GM12875 (cell line): ENCODE results near the gene ANKLE1.
A peak's percentile ranks its signal among the peaks of the same experiment; 100 is the strongest.

ENCODE experiments used
- H3K4me3 ChIP-seq: one replicate; pipeline ENCODE4 v1.5.1; 2011; ENCODE audit warnings: low read depth, low read length, control low read depth
- TF ChIP-seq, protein P1 (sequence below): IDR thresholded peaks from 2 replicates; pipeline ENCODE4 v1.5.1; 2011; ENCODE audit warnings: low read depth, mild to moderate bottlenecking, control low read depth, inconsistent platforms, low read length, moderate library complexity, borderline replicate concordance; ENCODE audit not compliant: insufficient read depth

The ANKLE1 gene

GRCh38 chr19:17255150-17255621 lies 26.5 kb upstream of the ANKLE1 start:
- no peak overlapping the region for H3K4me3 ChIP-seq

GRCh38 chr19:17256130-17256529 lies 25.6 kb upstream of the ANKLE1 start:
- TF ChIP-seq, protein P1, sequence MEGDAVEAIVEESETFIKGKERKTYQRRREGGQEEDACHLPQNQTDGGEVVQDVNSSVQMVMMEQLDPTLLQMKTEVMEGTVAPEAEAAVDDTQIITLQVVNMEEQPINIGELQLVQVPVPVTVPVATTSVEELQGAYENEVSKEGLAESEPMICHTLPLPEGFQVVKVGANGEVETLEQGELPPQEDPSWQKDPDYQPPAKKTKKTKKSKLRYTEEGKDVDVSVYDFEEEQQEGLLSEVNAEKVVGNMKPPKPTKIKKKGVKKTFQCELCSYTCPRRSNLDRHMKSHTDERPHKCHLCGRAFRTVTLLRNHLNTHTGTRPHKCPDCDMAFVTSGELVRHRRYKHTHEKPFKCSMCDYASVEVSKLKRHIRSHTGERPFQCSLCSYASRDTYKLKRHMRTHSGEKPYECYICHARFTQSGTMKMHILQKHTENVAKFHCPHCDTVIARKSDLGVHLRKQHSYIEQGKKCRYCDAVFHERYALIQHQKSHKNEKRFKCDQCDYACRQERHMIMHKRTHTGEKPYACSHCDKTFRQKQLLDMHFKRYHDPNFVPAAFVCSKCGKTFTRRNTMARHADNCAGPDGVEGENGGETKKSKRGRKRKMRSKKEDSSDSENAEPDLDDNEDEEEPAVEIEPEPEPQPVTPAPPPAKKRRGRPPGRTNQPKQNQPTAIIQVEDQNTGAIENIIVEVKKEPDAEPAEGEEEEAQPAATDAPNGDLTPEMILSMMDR, result no peak
- no peak overlapping the region for H3K4me3 ChIP-seq

More at GRCh38 chr19:17255150-17255621, 26.5 kb upstream of the ANKLE1 start:
- TF ChIP-seq, protein P1, result no peak

DNA sequence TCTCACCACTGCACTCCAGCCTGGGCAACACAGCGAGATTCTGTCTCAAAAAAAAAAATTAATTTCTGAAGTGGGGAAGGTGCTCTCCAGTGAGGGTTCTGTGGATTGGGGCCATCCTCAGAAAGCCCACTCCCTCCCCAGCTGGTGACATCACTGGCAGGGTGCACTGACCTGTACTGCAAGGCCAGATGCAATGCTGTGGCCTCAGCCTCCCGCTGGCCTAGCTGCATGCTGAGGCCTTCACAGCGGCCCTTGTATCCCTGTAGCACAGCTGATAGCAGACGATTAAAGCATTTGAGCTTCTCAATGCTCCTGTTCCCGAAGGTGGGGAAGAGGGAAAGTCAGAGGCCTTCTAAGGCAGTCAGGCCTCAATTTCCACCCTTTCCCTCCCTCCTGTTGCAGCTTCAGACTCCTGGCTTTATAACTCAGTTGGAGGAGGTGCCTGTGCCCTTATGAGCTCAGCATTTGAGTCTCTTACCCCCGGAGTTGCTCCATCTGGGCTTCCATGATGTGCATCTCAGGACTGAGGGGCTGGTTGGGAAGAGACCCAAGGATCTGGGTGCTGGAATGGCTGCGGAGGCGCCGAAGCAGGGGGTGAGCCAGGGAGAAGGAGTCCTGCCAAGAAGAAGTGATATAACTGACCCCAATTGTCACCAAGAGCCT lies 22.5 kb upstream of the ANKLE1 start:
- no peak overlapping the region for H3K4me3 ChIP-seq

GRCh38 chr19:17259934-17260333 lies 21.8 kb upstream of the ANKLE1 start:
- H3K4me3 ChIP-seq, result no peak overlapping the region
- TF ChIP-seq, protein P1, result no peak

More for the DNA sequence above, 22.5 kb upstream of the ANKLE1 start:
- TF ChIP-seq, protein P1, result no peak

GRCh38 chr19:17260842-17261325 lies 20.8 kb upstream of the ANKLE1 start:
- TF ChIP-seq, protein P1, result peak; percentile 96
- H3K4me3 ChIP-seq, result no peak overlapping the region

DNA sequence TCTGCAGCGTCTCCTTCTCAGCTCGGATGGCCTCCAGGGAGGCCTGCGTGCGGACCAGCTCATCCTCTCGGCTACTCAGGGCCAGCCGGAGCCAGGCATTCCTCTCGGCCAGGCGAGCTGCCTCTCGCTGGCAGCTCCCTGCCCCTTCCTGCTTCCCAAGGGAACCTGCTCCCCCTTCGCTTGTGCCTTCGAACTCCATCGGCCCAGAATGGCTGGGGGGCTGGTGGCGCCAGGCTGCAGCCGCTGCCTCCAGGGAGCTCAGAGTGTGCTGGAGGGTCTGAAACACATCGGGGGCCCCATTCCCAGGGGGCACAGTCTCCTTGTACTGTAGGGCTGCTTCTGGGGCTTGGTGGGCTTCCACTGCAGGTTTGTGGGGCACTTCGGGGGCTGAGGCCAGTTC lies 19.1 kb upstream of the ANKLE1 start:
- no peak overlapping the region for H3K4me3 ChIP-seq
- TF ChIP-seq, protein P1, result no peak
